HG03442 (cell line): Measurements from ENCODE around the gene METTL6.
"Not testable (repeated sequence)": the region's sequence is repeated elsewhere in the genome, so short reads cannot be mapped to it uniquely, and the experiment has no call there.

Experiments
- ATAC-seq: cut with Tn5 transposase; IDR thresholded peaks from one replicate; pipeline ENCODE4 v1.9.1; 2021; ENCODE audit warnings: mild to moderate bottlenecking, moderate library complexity; ENCODE audit not compliant: unreplicated experiment

Gene METTL6

DNA sequence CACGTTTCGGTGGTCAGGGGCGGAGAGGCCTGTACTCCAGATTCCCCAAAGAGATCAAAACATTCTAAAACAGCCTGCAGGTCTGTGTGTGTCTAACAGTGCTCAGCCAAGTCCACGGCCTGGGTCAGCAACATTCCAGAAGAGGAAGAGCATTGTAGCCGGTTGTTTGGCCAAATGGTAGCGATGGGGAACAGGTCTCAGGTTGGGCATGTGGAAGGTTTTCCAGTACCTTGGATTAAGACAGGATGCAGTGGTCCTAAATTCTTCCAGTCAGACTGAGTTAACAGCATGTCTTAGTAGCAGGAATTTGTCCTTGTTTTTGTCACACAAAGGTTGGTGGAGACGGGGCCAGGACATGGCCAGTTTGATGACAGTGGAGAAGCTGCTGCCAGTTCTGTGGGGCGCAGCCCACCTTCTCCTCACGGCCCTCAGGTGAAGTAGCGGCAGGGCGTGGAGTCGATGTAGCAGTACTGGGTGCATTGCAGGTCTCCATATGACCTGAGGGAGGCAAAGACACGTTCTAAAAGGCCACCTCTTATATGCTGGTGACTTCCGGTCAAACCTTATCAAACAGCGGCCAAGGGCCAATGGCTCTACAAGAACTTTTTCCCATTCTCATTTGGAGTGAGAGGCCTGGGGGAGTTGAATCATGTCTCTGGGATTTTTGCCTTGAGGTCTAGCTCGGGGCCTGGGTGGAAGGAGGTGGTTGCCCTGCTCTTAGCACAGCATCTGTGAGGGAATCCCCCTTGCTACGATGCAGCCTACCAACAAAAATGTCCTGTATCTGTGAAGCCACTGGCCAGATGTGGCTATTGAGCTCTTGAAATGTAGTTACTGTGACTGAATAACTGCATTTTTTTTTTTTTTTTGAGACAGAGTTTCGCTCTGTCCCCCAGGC, 24.1 kb upstream of the METTL6 start:
- ATAC-seq, result no peak

DNA sequence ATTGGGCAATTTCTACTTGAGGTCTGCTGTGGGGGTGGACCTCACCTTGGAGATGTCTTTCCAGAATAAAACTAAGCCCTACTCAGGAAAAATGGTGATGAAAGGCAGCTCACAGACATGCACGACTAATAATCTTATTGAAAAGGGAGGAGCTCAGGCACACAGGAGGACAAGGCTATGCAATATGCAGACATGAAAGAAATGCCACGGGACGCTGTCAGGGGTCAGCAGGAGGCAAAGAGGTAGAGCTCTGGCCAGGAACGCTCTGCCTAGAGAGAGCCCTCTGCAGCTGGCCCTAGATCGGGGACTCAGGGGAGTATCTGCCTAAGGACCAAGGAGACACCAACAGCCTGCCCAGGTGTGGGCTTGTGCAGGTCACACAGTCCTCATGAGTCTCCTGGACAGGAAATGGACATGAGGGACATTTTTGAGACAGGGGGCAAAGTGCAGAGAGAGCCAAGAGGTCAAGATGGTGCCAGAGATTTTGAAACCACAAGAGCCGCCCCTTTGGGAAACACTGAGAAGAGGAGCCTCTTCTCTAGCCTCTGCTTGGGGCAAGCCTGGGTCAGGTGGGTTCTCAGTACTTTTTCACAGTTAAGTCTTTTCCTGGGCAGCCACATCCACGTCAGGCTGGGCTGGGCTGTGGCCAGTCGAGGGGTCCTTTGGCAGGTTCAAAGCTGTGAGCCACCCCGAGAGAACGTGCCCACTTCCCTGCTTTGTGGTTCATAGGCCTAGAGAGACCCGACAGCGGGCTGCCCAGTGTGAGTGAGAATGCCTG, 23.3 kb upstream of the METTL6 start:
- no peak for ATAC-seq

DNA sequence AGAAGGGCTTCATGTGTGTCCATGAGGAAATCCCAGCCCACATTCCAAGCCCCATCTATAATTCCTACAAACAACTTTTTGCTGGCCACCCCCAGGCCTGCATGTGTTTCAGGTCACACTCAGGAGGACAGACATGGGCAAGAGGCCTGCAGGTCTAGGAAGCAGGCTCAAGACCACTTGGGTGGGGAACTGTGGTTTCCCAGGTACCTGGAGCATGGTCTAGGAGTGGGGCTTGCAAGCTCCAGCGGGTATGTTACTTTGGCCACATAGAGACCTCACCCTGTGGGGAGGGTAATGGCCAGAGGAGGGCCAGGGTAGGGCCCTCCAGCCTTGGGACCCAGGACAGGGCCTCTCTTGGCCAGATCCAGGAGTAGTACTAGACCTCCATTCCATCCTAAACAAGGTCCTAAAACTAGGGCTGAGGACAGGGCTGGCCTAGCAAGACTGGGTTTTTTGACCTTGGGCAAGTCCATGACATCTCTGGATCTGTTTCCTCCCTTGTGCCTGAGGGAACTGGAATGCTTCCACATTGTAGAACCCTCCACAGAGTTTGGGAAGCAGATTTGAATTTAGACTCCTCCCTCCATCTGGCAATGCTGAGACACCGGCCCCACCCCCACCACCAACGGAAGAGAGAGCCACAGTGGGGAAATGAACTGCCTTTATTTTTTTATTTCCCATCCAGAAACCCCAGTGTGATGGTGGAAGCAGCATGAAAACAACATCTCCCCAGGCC, 22.3 kb upstream of the METTL6 start:
- no peak for ATAC-seq

DNA sequence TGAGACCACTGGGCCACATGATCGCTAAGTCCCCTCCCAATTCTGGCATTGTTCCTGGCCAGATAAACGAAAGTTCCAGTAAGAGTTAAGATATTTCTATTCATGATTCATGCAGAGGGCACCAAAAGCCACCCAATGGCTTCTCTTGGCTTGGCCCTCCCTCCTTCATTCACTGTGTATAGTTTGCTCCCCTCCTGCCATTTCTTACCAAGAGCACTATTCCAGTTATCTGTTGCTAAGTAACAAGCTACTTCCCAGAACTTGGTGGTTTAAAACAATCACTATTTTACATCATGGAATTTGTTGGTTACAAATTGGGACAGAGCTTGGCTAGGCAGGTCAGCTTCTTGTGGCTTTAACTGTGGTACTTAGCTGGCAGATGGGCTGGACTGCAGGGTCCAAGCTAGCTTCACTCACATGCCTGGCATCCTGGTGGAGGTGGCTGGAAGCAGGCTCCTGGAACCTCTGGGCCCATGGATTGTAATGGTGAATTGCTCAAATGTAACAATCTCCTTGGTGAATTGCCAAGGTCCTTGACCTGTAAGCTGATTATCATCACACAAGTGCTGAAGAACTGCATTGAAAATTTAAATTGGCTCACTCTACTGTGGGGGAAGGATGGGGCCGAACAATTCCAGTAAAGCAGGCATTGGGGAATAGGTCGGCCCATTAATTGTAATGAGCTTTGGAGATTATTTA, 16.6 kb upstream of the METTL6 start:
- no peak for ATAC-seq

DNA sequence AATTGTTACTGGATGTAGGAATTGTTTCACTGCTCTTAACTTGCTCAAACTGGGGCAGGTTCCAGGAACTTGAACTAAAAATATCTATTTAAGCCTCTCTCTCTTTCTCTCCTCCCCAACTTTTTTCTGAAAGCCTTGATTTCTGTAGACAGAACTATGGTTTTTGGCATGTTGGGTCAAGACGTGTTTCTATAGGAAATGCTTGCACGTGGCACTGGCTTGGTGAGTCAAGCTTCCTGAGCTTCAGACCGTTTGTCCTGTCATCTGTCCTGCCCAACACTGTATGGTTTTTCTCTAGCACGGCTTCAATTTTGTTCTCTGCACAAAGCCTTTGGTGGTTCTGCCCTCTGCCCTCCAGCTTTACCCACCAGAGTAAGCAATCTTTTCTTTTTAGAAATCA, 13.5 kb upstream of the METTL6 start:
- ATAC-seq, result no peak

DNA sequence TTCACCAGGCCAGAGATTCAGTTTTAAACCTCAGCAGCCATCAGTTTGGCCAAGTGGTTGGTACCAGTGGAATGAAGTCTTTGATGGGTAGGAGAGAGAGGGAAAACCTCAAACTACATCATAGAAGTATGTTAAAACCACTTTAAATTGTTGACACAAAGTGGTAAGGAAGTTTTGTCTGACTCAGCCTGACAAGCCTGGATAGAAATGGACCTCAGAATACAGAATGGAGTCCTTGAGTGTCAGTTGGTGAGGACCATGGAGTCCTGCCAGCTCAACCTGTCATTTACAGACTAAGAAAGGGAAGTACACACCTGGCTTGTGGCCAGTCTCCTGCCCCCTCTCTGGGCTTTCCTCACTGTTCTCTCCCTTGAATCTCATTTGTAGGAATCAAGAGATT, 12.1 kb upstream of the METTL6 start:
- no peak for ATAC-seq

DNA sequence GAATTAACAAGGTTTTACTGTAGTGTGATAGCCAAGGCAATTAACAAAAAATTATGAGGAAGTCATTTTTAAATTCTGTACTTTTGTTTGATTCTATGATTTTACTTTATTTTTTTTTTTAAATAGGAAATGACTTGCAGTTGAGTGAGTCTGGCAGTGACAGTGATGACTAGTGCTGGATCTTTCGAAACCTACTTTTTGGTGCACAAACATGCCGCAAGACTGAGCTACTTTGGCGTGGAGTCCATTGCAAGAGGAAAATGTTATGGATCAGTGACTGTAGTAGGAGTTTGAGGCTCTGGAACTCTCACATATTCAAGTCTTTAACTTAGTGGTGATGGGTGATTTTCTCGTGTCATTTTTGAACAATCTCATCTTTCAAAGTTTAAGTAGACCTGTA, 11.6 kb upstream of the METTL6 start:
- no peak for ATAC-seq

DNA sequence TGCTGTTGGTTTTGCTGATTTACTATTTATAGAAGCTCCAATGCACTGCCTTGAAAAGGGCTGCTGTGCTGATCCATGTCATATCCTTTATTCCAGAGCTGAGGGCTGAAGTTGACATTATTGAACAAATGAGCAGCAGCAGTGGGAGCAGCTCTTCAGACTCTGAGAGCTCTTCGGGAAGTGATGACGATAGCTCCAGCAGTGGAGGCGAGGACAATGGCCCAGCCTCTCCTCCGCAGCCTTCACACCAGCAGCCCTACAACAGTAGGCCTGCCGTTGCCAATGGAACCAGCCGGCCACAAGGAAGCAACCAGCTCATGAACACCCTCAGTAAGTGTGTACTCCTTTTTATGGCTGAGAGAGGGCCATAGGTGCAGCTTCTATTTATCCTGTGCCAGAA, 8.9 kb upstream of the METTL6 start:
- no peak for ATAC-seq

DNA sequence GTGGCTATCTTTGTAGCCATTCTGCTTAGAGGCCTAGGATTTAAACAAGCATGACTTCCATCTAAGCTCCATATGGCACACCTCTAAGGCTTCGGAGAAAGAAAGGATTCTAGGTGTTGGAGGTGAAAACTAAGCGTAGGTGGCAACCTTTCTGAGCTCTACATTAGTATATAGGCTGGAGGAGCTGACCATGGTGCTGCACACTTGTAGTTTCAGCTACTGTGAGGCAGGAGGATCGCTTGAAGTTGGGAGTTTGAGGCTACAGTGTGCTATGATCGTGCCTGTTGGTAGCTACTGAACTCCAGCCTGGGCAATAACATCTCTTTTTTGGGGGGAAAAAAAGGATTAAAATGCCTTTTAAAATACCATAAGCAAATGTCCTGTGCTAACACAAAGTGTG, 7.4 kb upstream of the METTL6 start:
- ATAC-seq, result no peak

DNA sequence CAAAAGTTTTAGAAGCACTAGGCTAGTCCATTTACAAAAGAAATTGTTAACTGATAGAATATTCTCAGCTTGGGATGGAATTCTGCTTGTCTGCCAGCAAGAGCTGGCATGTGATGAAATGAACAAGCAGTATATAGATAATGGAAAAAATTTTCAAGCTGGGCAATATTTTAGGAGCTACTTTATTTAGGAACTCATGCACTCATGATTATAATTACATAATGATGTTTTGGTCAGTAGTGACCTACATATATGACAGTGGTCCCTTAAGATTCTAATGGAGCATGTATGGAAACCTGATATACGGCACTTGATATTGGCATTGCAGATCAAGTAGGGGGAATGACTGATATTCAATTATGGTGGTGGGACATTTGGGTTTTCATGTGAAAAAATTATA, 6.2 kb upstream of the METTL6 start:
- ATAC-seq, result no peak

DNA sequence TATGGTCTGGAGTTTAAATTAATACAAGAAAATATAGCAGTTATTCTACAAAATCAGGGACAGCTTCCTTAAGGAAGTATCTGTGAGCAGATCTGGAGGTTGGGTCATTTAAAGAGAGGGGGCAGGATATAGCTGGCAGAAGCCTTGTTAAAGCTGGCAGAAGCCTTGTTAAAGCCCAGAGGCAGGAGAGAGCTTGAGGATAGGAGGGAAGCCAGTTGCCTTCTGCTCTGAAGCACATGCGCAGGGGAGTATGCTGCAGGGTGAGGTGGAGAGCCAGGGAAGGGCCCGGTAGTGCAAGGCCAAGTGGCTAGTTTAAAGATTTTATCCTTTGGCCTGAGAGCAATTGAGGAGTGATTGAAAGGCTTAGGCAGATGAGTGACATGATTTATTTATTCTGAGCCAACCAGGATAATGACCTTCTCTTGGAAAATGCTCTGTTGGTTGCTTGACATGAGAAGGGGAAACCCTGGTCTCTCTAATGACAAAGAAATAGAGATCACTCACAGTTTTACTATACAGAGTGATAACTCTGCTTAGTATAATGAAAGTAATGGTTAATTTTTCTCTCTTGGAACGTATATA, 4.0 kb upstream of the METTL6 start:
- no peak for ATAC-seq

DNA sequence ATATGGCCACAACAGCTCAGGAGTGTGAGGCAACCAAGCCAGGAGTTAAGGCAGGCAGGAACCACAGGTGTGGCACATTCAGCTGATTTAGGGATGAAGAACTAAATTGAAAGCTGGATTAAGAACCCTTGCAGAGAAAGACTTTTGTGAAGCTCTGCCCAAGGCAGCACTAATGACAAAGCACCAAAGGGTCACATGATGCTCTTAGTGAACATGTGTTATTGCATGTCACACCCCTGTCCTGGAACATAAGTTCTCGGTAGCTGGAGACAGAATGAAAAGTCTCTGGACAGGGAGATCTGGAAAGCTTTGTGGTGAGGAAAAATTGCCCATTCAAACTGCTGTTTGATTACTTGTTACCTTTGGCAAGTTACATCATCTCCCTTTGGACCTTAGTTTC, 3.3 kb upstream of the METTL6 start:
- no peak for ATAC-seq

DNA sequence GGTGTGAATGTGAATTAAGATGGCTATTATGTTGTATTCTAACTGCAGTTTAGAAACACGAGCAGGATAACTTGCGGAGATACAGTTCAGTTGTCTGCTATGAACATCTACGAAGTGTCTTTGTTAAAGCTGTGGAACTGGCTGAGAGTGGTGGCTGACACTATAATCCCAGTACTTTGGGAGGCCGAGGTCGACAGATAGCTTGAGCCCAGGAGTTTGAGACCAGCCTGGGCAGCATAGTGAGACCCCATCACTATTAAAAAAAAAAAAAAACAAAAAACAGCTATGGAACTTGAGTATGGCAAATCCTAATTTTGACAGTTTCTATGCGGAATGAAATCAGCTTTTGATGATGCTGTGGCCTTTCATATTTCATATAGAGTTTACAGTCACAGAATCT, 1.7 kb upstream of the METTL6 start:
- no peak for ATAC-seq

DNA sequence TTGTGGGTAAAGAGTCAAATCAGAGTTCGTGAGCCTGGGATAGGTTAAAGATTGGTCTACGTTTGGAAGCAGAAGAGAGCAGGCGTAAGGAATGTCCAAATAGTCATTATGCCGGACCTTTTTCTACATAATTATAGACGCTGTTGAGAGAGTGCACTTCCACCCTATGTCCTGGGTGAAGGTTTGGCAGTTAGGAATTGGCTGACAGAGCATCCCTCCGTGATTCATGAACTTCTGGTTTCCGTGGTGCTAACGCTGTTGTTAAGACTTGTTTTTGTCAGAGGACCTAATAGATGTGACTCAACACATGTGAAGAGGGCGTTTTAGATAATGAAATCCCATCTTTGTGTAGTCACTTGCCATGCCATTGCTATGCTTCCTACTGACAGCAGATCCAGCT, 1.2 kb upstream of the METTL6 start:
- ATAC-seq, result no peak

DNA sequence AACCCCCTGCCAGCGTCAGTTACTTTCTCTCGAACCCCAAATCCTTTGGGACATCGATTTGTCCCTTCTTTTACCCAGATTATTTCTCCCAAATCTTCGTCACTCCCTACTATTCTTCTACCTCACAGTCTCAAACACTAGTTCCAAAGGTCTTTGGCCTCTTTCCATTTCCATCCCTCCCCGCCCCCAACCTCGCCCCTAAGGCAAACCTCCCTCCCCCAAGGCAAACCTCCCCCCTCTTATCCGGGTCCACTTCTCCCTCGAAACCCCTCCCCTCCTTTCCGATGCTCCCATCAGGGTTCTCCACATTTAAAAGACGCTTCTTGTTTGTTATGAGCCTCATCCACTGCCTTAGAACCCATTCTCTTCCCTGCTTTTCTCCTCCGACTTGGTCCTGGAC, 637 bp upstream of the METTL6 start:
- no peak for ATAC-seq

DNA sequence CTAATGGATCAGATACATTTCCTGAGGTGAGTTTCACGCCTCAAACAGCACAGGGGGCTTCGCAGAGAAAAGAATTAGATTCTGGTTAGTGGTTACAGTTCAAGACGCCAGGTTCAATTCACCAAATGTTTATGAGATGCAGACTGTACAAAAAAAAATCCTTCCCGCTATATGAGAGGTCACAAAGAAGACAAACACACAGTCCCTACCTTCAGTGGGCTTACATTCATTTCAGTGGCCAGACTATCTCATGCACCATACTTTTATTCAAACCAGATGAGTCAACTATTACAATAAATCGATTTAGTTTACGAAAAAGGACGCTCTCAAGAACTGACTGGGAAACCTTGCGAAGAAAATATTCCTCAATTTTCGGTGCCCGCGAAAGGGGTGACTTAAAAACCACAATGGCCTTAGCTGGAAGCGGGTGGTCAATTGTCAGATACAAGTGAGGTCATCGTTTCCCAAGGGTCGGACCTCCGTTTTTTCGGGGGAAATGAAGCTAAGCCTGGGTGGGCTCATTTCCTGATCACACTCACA, 695 bp downstream of the METTL6 start:
- no peak for ATAC-seq

DNA sequence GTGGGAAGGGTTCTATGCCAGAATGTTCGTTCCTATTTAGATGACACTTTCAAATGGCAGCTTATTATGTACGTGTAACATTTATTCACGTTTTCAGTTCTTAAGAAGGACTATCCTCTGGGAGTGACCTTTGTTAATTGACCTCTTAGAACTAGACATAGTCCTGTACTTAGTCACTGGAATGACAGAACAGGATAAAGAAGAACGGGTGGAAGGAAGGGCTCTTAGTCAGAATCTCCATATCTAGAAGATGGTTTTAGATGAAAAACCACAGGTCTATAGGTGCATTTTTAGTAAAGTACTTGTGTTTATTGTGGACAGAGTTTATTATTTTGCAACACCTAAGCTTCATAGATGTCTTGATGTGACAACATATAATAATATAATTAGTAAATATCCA, 6.5 kb downstream of the METTL6 start:
- no peak for ATAC-seq

DNA sequence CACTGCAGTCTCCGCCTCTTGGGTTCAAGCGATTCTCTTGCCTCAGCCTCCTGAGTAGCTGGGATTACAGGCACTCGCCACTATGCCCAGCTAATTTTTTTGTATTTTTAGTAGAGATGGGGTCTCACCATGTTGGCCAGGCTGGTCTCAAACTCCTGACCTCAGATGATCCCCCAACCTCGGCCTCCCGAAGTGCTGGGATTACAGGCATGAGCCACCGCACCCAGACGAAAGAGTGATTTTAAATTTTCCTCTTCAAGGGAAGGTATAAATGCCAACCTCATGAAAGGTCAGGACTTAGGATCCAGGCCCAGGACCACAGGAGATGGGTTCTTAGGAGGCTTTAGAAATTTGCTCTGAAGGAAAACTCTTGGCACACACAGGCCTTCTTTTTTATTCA, 16.4 kb downstream of the METTL6 start:
- ATAC-seq, result not testable (repeated sequence)

DNA sequence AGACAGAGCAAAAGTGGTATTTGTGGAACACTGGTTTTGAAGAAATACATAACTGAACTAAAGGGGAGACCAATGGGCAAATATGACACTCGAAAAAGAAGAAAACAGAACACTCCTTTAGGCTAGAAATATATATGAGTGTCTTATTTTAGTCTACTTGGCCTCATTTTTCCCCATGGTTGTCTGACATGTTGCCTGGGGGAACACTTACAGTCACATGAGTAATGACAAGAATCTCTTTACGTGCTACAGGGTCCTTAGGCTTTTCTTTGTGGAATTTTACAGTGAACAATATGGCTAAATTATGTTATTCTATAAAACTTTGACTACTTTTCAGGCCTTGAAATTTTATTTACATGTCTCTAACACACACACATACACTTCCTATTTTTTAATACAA, 17.6 kb downstream of the METTL6 start:
- ATAC-seq, result no peak

DNA sequence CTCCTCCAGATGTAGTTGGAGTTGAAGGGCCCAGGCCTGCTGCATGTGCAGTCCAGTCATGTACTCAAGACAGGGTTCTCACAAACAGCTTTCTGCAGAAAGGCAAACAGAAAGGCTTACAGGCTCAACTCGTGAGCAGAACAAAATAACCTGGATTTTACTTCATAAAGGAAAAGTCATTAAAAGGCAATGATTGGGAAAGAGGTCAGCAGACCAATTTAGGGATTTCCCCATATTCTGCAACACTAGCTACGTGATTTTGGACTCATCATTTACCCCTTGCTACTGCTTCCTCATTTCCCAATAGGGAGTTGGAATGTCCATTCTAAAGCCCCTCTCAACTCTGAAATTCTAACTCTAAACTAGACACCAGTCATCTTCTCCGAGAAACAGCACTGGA, 18.1 kb downstream of the METTL6 start:
- no peak for ATAC-seq
